Pancreas (tissue), 10 donors: ENCODE data around the gene RALBP1. TPM values are rescaled to one million over a fixed set of nuclear protein-coding genes. Genes with fewer than 3 reads are reported as not detected.

Experiments used
- ATAC-seq, 4 donors: fragments of 200-7000 bp; cut with Tn5 transposase; one replicate each; pipeline versions ENCODE4 v1.8.0 to v1.9.1; 2020; ENCODE audit warnings: mild to moderate bottlenecking in 4 of 4, moderate library complexity in 4 of 4
- DNase-seq, 6 donors: peaks; one replicate each; pipeline ENCODE4 v3.0.0-alpha.2; 2020
- FAIRE-seq: peaks from 2 replicates; lab custom pipeline; 2012; peaks lifted over from hg19 to GRCh38; lab: Jason Lieb, UNC
- H3K27ac ChIP-seq, 4 donors: fragments of 200-600 bp; sonication (generic); 1 replicate in 3 of 4; 2 replicates in 1 of 4; pipeline versions ENCODE4 v1.5.0 to v1.8.0; 2020
- H3K27me3 ChIP-seq, 4 donors: fragments of 200-600 bp; one replicate each; pipeline ENCODE4 v1.8.0; 2021
- H3K36me3 ChIP-seq, 3 donors: fragments of 200-600 bp; sonication (generic) in 1 of 3; one replicate each; pipeline versions ENCODE4 v1.5.0 to v1.8.0; 2020 to 2021
- H3K4me1 ChIP-seq, 3 donors: fragments of 200-600 bp; one replicate each; pipeline ENCODE4 v1.8.0; 2021
- H3K4me3 ChIP-seq, 4 donors: fragments of 200-600 bp; sonication (generic) in 2 of 4; one replicate each; pipeline versions ENCODE4 v1.5.0 to v1.8.0; 2020 to 2021
- H3K9me3 ChIP-seq, 4 donors: fragments of 200-600 bp; one replicate each; pipeline ENCODE4 v1.8.0; 2021
- CTCF ChIP-seq, 4 donors: fragments of 200-600 bp; sonication (generic) in 3 of 4; IDR thresholded peaks; one replicate each; pipeline versions ENCODE4 v1.5.0 to v1.8.0; 2021; ENCODE audit warnings: antibody characterized with exemption in 4 of 4
- WGBS, 2 donors: extraction: QIAGEN DNeasy Blood & Tissue Kit; methylation state at CpG; one replicate each; pipeline ENCODE4 v1.1.7; 2013; 5-methylcytosine and 5-hydroxymethylcytosine counted together
- intact Hi-C, 3 donors: fragments of 100-400 bp; cut with DNase I; formaldehyde crosslinking; loops; one replicate each; pipeline versions ENCODE4 v1.11.1 to v1.14.2; 2022
- polyA plus RNA-seq, 2 donors: library from polyadenylated mRNA; stranded (reverse); fragments of 200-250 nt; gene quantifications; one replicate each; pipeline ENCODE4 v1.2.3, GENCODE V29; 2013
- total RNA-seq, 6 donors: library from RNA; stranded (reverse); fragmentation: NEBNext Ultra II Directional in 4 of 6; extraction: Animal tissue kit (Norgen Biotek cat#: 25700) in 4 of 6; gene quantifications; one replicate each; pipeline versions ENCODE4 v1.2.1 to v1.2.4, GENCODE V29; 2021 to 2023
- donor health status: healthy with polysubstance abuse.
- donor health status: DM: no; HTN: no; CAD: no; lungs with moderate emphysema.
- donor health status: DM: no; HTN: no; CAD: no.
- donor health status: control.
- donor health status: control.
- donor health status: Bipolar disorder and iron deficiency.
- donor health status: DM: yes; HTN: yes; CAD: no.
- donor health status: DM: no; HTN: no; CAD: no.
- donor health status: DM: no; HTN: no; CAD: no.
- donor health status: DM: yes; HTN: yes; CAD: no.

Gene RALBP1
- total and polyA plus RNA-seq, 8 donors, result 6.7 to 30.5 (median 12.9) TPM

- no peaks in the 10 kb centered on the region for H3K4me1 ChIP-seq
- H3K27ac ChIP-seq, result no peak overlapping the region
- ATAC-seq (no peak), DNase-seq (no peak), FAIRE-seq (no peak)
- no peak overlapping the region for H3K4me3 ChIP-seq
- no peaks in the 10 kb centered on the region for H3K27me3 ChIP-seq
- peaks cover 0 to 31% (median 9%) of the 10 kb centered on the region in 3 donors for H3K36me3 ChIP-seq
- H3K9me3 ChIP-seq, result no peaks in the 10 kb centered on the region
- TF ChIP-seq CTCF (IDR thresholded peaks at IDR 0.05), result no peak
- intact Hi-C loops, result no loop called here
- 91 to 95% methylated on average over 6 of the region's 6 CpGs for WGBS, 2 donors
Measured at GRCh38 chr18:9530226-9531009, 55.1 kb downstream of the RALBP1 start.

GRCh38 chr18:9531791-9532410 lies 56.6 kb downstream of the RALBP1 start:
- Histone ChIP-seq H3K36me3 (peaks cover 0 to 35% (median 10%) of the 10 kb centered on the region in 3 donors), H3K27ac (no peak overlapping the region), H3K9me3 (no peaks in the 10 kb centered on the region), H3K27me3 (no peaks in the 10 kb centered on the region), H3K4me3 (no peak overlapping the region), H3K4me1 (no peaks in the 10 kb centered on the region)
- FAIRE-seq (no peak), ATAC-seq (no peak), DNase-seq (no peak)
- no peak for TF ChIP-seq CTCF (IDR thresholded peaks at IDR 0.05)
- WGBS, 2 donors, result 87% methylated on average over 7 of the region's 7 CpGs
- intact Hi-C loops, result no loop called here

- DNase-seq (no peak), ATAC-seq (no peak), FAIRE-seq (no peak)
- intact Hi-C loops, result no loop called here
- H3K4me1 ChIP-seq, result no peaks in the 10 kb centered on the region
- TF ChIP-seq CTCF (IDR thresholded peaks at IDR 0.05), result no peak
- peaks cover 0 to 32% (median 10%) of the 10 kb centered on the region in 3 donors for H3K36me3 ChIP-seq
- WGBS, 2 donors, result 92 to 96% methylated on average over 11 of the region's 11 CpGs
- no peaks in the 10 kb centered on the region for H3K27me3 ChIP-seq
- no peaks in the 10 kb centered on the region for H3K9me3 ChIP-seq
- no peak overlapping the region for H3K27ac ChIP-seq
- no peak overlapping the region for H3K4me3 ChIP-seq
Measured at GRCh38 chr18:9534844-9535243, 59.5 kb downstream of the RALBP1 start.

GRCh38 chr18:9535430-9535991 lies 60.2 kb downstream of the RALBP1 start:
- H3K36me3 ChIP-seq, result peaks cover 0 to 32% (median 10%) of the 10 kb centered on the region in 3 donors
- ATAC-seq, result no peak

More at GRCh38 chr18:9535430-9535991, 60.2 kb downstream of the RALBP1 start:
- Histone ChIP-seq H3K4me1 (no peaks in the 10 kb centered on the region), H3K27ac (no peak overlapping the region), H3K4me3 (no peak overlapping the region), H3K27me3 (no peaks in the 10 kb centered on the region), H3K9me3 (no peaks in the 10 kb centered on the region)
- WGBS, 2 donors, result 86 to 91% methylated on average over 27 of the region's 27 CpGs
- intact Hi-C loops, result no loop called here
- no peak for TF ChIP-seq CTCF (IDR thresholded peaks at IDR 0.05)
- DNase-seq (no peak), FAIRE-seq (no peak)
